Fibroblast of peridontal ligament (primary cell): Measurements from ENCODE around the gene KLHL10.
"Not testable (repeated sequence)": the region's sequence is repeated elsewhere in the genome, so short reads cannot be mapped to it uniquely, and the experiment has no call there.

Source experiments
- DNase-seq: peaks from one replicate; pipeline ENCODE4 v3.0.0-alpha.2; 2010; ENCODE audit errors: extremely low read depth

KLHL10 gene

GRCh38 chr17:41851382-41851781 is 13.8 kb downstream of the KLHL10 start:
- not testable (repeated sequence) for DNase-seq

GRCh38 chr17:41860254-41860931 is 22.8 kb downstream of the KLHL10 start:
- no peak for DNase-seq

GRCh38 chr17:41863074-41863848 is 25.6 kb downstream of the KLHL10 start:
- DNase-seq: no peak

- DNase-seq: peak; percentile 27
These were observed 26.8 kb downstream of the KLHL10 start for GRCh38 chr17:41864498-41864835.

- DNase-seq: peak; percentile 82
These were observed 27.4 kb downstream of the KLHL10 start, which contains the start of gene KLHL11 for GRCh38 chr17:41864836-41865595. Gene KLHL11, minus strand, starts transcription at chr17:41865423. Its CDS starts 53 bp downstream, at chr17:41865370.

- no peak for DNase-seq
These were observed 27.9 kb downstream of the KLHL10 start for GRCh38 chr17:41865596-41865893.

- no peak for DNase-seq
These were observed 30.9 kb downstream of the KLHL10 start for GRCh38 chr17:41868568-41868967.

GRCh38 chr17:41869426-41869825 is 31.8 kb downstream of the KLHL10 start:
- DNase-seq: no peak

- no peak for DNase-seq
These were observed 32.5 kb downstream of the KLHL10 start for GRCh38 chr17:41870097-41870496.

- DNase-seq: no peak
These were observed 33.0 kb downstream of the KLHL10 start for GRCh38 chr17:41870627-41871026.

- no peak for DNase-seq
These were observed 34.2 kb downstream of the KLHL10 start for GRCh38 chr17:41871789-41872188.

- DNase-seq: no peak
These were observed 36.1 kb downstream of the KLHL10 start for GRCh38 chr17:41873559-41874292.

- not testable (repeated sequence) for DNase-seq
These were observed 36.7 kb downstream of the KLHL10 start for GRCh38 chr17:41874293-41874670.

GRCh38 chr17:41880130-41880529 is 42.5 kb downstream of the KLHL10 start:
- no peak for DNase-seq

GRCh38 chr17:41882756-41883155 is 45.1 kb downstream of the KLHL10 start:
- DNase-seq: no peak

- DNase-seq: no peak
These were observed 48.1 kb downstream of the KLHL10 start for GRCh38 chr17:41885733-41886132.

- DNase-seq: no peak
These were observed 50.8 kb downstream of the KLHL10 start for GRCh38 chr17:41888332-41888965.

GRCh38 chr17:41891135-41892020 is 53.8 kb downstream of the KLHL10 start:
- DNase-seq: no peak

- no peak for DNase-seq
These were observed 54.4 kb downstream of the KLHL10 start for GRCh38 chr17:41892021-41892376.

GRCh38 chr17:41893384-41893783 is 55.8 kb downstream of the KLHL10 start:
- DNase-seq: no peak
